ENCODE results near the gene C3orf70.

The C3orf70 gene

DNA sequence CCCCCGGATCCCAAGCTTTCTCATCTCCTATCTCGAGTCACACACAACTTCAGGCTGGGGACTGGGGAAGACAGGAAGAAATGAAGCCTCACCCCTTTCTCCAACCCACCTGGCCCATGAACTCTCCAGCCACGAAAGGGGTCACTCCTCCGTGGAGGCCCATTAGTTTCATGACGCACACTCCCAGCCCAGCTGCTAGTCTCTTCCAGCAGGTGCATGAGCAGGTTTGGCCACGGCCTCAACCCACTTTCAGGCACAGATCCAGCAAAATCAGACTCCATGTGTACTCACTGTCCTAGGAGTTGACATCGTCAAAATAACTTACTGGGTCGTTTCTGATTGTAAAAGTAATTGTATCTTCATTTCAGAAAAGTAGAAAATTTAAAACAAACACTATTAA is 76.6 kb downstream of the C3orf70 start:
- no peak overlapping the region for H3K4me3 ChIP-seq (ENCODE audit: low read depth, low read length)
- ChIA-PET POLR2A (no interaction called here), CTCF (no interaction called here)
- TF ChIP-seq, protein P1, sequence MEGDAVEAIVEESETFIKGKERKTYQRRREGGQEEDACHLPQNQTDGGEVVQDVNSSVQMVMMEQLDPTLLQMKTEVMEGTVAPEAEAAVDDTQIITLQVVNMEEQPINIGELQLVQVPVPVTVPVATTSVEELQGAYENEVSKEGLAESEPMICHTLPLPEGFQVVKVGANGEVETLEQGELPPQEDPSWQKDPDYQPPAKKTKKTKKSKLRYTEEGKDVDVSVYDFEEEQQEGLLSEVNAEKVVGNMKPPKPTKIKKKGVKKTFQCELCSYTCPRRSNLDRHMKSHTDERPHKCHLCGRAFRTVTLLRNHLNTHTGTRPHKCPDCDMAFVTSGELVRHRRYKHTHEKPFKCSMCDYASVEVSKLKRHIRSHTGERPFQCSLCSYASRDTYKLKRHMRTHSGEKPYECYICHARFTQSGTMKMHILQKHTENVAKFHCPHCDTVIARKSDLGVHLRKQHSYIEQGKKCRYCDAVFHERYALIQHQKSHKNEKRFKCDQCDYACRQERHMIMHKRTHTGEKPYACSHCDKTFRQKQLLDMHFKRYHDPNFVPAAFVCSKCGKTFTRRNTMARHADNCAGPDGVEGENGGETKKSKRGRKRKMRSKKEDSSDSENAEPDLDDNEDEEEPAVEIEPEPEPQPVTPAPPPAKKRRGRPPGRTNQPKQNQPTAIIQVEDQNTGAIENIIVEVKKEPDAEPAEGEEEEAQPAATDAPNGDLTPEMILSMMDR (IDR thresholded peaks at IDR 0.05; ENCODE audit: insufficient read depth, low read length, missing control alignments) = no peak
- DNase-seq (ENCODE audit: low read depth, low spot score) = no peak

DNA sequence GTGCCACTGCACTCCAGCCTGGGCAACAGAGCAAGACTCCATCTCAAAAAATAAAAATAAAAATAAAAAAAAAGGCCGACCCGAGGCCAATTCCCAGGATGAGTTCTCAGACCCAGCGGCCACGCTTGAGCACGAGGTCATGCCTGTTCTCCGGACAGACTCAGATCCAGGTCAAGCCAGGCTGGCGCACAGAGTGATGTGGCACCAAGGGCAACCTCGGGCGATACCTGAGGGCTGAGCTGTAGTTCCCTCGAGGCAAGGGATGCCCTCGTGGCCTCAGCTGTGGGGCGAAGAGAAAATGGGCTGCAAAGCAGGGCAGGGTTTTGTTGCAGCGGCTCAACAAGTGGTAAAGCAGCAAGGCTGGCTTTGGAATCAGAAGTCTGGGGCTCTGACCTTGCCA is 77.3 kb downstream of the C3orf70 start:
- DNase-seq (ENCODE audit: low read depth, low spot score) = no peak
- TF ChIP-seq, protein P1 (IDR thresholded peaks at IDR 0.05; ENCODE audit: insufficient read depth, low read length, missing control alignments) = no peak
- ChIA-PET CTCF (no interaction called here), POLR2A (no interaction called here)
- no peak overlapping the region for H3K4me3 ChIP-seq (ENCODE audit: low read depth, low read length)

- ChIA-PET POLR2A (no interaction called here), CTCF (interaction anchor here (0.9 to 2.1 kb wide), 6 partner anchors 8 to 143 kb away, joined by 3 to 8 read pairs (median 4); no protein-coding TSS in a partner anchor)
- DNase-seq (ENCODE audit: low read depth, low spot score) = no peak
- H3K4me3 ChIP-seq (ENCODE audit: low read depth, low read length) = no peak overlapping the region
- TF ChIP-seq, protein P1 (IDR thresholded peaks at IDR 0.05; ENCODE audit: insufficient read depth, low read length, missing control alignments) = no peak
Observed at GRCh38 chr3:185071287-185071800, 81.5 kb downstream of the C3orf70 start.

- CTCF ChIA-PET = interaction anchor here (0.6 to 2.1 kb wide), 10 partner anchors 9 to 144 kb away, joined by 3 to 8 read pairs (median 4); no protein-coding TSS in a partner anchor
Observed at GRCh38 chr3:185070491-185071286, 82.2 kb downstream of the C3orf70 start.

GRCh38 chr3:185069037-185070030 is 83.5 kb downstream of the C3orf70 start:
- no peak for DNase-seq (ENCODE audit: low read depth, low spot score)
- no peak overlapping the region for H3K4me3 ChIP-seq (ENCODE audit: low read depth, low read length)
- POLR2A ChIA-PET = no interaction called here
- CTCF ChIA-PET = interaction anchor here (0.6 to 2.1 kb wide), 3 partner anchors 16 to 110 kb away, joined by 3 to 8 read pairs (median 4); no protein-coding TSS in a partner anchor
- TF ChIP-seq, protein P1 (IDR thresholded peaks at IDR 0.05; ENCODE audit: insufficient read depth, low read length, missing control alignments) = no peak

More at GRCh38 chr3:185070491-185071286, 82.2 kb downstream of the C3orf70 start:
- DNase-seq (ENCODE audit: low read depth, low spot score) = no peak
- TF ChIP-seq, protein P1 (IDR thresholded peaks at IDR 0.05; ENCODE audit: insufficient read depth, low read length, missing control alignments) = peak; percentile 54
- POLR2A ChIA-PET = no interaction called here
- H3K4me3 ChIP-seq (ENCODE audit: low read depth, low read length) = no peak overlapping the region
